HG03342 (cell line): Measurements from ENCODE around the gene ZMAT3.

Source experiments
- ATAC-seq: cut with Tn5 transposase; IDR thresholded peaks from one replicate; pipeline ENCODE4 v1.9.1; 2021; ENCODE audit warnings: mild to moderate bottlenecking, moderate library complexity; ENCODE audit not compliant: unreplicated experiment

ZMAT3 gene

DNA sequence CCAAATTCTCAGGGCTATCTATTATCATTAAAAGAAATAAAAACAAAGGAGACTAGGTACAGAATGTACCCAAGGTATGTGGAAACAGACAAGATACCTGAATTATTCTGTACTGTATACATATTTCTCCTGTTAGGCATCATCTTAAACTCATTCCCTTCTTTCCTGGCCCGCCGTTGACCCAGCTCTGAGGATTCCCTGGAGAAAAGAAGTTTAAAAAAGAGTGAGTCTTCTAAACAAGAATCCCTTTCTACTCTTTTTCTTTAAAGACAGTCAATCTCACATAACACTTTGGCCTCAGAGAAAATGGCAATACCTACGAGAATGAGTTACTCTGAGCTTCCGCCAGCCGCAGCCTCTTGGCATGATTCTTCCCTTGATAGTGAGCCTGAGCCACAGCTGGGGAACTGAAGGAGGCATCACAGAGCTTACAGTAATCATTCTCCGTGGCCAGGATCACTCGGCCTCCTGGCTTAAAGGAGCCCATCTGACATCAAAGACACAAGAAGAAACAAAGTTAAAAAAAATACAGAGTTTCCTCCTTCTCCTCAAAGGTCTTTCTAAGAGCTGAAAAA is 44.2 kb downstream of the ZMAT3 start:
- ATAC-seq = no peak

DNA sequence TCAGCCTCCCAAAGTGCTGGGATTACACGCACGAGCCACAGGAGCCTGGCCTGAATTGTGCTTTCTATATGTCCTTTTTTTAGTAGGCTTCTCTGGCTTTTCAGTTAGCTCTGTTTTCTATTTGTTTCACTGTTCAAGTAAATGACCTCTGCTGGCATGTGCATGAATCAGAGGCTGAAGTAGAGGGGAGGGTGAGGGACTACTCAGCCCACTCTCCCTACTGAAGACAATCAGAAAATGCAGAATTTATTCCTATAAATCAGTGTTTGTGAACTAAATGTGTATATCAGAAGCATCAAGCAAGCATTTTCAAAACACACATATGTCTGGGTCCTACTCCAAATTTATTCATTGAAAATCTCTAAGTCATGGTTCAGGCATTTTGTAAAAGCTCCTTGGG is 45.0 kb downstream of the ZMAT3 start:
- ATAC-seq = no peak

DNA sequence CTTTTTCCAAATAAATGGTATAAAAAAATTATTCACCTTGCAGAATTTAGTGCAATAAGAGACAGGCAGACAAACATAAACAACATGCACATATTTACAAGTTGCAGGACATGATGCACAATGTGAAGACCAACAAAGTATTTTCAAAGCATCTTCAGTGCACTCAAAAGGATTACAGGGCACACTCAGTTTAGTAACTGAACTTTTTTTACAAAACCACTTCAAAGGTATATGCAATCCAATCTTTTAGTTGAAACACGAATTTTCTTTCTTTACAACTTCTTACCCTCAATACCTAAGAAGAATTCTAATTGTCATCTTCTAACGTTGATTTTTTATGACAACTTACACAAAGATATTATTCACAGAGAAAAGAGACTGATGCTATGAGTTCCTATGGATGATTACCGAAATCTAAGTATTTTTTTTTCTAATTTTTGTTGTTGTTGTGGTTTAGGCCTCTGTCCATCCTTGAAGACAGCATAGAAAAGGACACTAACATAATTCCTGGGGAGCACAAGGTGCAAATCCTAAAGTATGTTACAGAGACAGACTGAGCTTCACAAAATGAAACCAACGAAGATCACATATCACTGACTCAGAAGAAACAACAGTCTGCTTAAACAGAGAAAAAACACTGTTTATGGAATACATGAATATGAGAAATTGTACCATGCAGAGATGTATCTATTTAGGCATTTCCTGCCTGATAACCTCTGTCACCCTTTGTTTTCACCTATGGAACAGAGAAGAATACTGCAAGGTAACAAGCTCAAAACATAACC is 50.3 kb downstream of the ZMAT3 start:
- no peak for ATAC-seq

DNA sequence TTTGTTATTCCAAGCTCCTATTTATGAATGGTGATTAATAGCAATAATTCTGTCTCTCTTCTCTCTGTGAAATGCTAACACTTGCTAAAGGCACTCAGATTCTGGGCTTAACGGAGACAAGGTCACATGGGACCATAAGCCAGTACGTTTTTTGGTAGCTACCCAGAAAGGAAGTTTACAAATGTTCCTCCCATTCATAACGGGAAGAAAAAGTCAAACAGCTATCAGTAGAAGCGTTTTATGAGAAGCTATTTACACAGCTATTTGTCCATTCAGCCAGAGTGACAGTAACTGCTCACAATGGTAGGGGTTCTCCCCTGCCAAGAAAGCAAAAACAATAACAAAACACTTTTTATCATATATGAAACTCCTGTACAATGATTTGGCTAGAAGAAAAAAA is 51.5 kb downstream of the ZMAT3 start:
- ATAC-seq = no peak

DNA sequence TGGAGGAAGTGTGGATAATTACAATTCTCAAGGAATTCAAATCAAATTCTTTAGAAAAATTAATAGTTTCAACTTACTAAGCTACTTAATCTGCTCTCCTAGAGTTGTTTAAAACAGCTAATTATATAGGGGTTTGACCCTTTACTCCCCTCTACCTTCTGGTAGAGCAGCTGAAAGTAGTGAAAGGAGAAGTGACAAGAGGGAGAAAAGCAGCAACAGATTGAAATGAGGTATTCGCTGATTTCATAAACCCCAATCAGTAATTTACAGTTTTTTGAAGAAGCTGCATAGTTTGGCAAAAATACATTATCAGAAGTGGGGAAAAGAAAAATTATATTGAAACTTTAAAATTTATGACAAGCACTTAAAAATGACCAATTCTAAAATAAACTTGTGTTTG is 52.8 kb downstream of the ZMAT3 start:
- no peak for ATAC-seq

DNA sequence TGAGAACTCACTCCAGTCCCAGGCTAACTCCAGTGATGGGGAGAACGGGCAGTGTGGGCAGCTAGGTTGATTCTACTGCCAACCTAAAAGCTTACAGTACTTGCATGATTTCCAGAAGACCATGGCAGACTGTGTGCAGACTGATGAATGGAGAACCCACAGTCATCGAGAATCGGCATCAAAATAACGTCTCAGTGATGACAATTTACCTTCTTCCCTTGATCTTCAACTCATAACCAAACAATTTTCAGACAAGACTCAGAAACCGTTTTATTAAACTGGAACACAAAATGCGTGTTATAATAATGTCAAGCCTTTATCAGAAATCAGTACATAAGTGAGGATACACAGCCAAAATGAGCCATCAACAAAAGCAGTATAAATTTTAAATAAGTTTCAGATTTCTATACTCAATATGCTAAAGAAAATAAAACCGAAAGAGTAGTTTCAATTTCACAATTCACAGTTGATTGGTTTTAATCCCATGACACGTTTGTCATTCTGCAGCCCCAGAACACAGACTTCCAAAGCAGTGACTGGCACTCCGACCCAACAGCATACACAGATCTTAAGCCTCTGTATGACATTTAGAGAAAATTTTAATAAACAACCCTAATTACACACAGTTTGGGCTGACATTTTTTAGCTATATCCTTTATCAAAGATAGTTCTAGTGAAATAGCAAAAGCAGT is 54.5 kb downstream of the ZMAT3 start:
- peak; percentile 70 for ATAC-seq

DNA sequence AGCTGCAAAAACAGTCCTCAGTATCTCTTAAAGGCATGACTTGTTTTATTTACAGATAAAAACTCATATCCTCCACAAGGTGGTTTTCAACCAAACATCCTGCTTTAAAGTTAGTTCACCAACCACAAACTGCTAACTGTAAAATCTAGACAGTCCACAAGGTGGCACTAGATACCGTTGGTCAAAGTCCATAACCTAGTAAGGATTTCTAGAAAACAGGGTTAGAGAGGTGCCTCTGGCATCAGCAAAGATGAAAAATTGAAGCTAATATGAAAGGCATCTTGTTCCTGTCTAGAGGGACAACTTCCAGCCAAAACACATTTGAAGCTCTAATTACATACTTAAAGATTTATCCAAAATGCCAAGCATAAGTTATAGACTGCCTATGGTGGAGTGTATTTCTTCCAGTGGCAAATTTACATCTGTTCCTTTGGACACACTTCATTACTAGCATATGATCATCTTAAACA is 56.0 kb downstream of the ZMAT3 start:
- peak; percentile 63 for ATAC-seq

DNA sequence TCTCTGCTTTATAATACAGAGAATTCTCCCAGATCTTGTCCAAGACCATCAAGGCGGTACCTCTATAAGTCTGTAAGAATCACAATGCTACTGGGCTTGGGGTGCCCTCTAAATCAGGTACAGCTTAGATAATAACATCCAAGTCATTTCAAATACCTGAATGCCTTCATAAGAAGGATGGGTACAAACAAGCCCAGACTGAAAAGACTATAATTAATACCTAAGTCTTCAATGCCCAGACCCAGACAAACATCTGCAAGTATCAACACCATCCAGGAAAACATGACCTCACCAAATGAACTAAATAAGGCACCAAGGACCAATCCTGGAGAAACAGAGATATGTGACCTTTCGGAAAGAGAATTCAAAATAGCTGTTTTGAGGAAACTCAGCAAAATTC is 65.9 kb downstream of the ZMAT3 start:
- ATAC-seq = no peak

DNA sequence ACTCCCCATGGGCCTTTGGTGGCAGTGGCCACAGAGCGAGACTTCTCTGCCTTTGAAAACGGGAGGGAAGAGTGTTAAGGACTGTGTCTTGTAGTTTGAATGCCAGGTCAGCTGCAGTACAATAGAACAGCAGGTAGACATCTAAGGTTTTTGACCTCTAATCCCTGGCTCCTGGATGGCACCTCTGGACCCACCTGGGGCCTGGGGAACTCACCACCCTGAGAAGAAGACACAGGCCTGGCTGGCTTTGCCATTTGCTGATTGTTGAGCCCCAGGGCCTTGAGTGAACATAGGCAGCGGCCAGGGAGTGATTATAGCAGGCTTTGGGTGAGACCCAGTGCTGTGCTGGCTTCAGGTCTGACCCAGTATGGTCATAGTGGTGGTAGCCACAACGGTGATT is 66.4 kb downstream of the ZMAT3 start:
- no peak for ATAC-seq

DNA sequence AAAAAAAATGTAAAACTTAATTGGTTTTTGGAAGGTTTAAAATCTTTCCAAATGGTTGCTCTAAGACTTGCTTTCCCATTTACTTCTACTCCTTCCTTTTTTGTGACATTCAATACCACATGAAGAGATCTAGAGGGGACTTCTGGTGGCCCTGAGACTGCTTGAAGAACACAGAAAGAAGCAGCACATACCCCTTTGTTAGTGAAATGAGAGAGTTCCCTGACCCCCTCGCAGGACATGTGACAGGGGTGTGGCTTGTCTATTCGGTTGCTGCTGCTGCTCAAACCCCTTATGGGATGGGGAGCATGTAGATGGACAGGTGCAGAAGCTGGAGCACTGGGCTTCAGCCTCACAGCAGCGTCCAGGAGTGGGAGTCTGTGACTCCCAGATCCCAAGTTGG is 71.0 kb downstream of the ZMAT3 start:
- ATAC-seq = no peak

DNA sequence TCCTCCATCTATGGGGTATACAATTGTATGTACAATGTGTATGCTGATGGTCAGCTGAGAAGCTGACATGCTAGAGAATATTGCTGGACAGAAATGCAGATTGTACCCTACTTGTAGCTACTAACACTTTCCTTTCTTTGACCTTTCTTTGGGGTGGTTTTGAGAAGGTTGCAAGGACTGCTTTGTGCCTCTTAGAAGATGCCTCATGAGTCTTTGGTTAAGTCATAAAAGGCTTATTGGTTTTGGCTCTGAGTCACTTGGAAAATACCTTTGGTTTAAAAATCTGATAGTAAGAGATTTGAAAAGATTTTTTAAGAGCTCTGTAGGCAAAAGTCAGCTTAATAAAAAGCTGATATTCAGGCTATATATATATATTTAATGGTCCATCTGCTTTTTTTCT is 71.5 kb downstream of the ZMAT3 start:
- ATAC-seq = peak; percentile 72

DNA sequence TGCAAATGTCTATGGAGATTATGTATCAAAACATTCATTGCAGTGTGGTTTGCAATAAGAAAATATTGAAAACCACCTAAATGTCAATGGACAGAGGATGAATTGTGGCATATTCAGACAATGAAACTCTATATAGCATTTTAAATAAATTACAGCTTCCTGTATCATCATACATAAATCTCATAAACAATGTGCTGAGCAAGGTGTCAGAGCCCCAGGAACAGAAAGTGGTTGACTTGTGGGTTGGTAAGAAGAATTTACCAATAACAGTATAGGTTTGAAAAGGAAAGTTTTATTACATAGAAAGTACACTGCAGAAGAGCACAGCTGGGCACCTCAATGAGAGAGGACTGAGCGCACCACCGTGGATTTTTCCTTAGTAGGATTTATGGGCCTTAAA is 75.2 kb downstream of the ZMAT3 start:
- ATAC-seq = no peak

DNA sequence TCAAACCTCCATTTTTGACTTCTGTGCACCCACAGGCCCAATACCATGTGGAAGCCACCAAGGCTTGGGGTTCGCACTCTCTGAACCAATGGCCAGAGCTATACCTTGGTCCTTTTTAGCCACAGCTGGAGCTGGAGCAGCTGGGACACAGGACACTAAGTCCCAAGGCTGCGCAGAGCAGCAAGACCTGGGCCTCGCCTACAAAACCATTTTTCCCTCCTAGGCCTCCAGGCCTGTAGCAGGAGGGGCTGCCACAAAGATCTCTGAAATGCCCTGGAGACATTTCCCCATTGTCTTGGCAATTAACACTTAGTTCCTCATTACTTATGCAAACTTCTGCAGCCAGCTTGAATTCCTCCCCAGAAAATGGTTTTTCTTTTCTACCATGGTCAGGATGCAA is 81.3 kb downstream of the ZMAT3 start:
- ATAC-seq = no peak

DNA sequence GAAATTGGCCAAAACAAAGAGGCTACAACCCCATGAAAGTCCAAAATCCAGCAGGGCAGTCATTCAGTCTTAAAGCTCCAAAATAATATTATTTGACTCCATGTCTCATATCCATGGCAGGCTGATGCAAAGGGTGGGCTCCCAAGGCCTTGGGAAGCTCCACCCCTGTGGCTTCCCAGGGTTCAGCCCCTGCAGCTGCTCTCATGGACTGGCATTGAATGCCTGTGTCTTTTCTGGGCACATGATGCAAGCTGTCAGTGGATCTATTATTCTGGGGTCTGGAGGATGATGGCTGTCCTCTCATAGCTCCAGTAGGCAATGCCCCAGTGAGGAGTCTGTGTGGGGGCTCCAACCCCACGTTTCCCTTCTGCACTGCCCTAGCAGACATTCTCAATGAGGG is 81.8 kb downstream of the ZMAT3 start:
- ATAC-seq = no peak

DNA sequence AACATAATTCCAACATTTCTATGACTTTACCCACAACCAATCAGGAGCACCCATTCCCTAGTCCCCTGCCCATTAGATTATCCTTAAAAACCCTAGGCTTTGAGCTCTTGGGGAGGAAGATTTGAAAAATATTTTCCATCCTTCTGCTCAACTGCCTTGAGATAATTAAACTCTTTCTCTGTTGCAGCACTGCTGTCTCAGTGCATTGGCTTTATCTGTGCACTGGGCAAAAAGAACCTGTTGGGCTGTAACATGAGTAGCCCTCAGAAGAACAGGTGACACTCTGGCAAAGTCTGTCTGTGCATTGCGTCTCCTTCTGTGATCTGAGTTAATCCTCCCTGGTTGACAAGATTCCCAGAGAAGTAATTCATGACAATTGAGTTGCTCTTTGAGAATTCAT is 83.9 kb downstream of the ZMAT3 start:
- no peak for ATAC-seq

DNA sequence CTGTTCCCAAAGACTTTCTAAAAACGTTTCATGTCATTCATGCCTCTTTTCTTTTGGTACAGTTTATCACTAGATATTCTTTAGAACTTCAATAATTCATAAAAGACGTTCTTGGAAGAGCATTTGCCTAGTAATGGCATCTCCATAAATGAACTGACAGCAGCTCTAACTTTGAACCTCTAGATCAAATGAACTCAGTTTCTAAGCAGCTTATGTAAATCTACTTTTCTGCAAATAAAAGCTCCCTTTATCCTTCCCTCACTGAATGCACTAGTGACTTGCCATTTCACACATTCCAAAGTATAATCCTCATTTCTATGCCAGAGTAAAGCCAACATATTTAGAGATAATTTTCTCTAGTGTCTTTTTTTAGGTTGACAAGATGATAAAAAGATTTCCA is 85.2 kb downstream of the ZMAT3 start:
- no peak for ATAC-seq

DNA sequence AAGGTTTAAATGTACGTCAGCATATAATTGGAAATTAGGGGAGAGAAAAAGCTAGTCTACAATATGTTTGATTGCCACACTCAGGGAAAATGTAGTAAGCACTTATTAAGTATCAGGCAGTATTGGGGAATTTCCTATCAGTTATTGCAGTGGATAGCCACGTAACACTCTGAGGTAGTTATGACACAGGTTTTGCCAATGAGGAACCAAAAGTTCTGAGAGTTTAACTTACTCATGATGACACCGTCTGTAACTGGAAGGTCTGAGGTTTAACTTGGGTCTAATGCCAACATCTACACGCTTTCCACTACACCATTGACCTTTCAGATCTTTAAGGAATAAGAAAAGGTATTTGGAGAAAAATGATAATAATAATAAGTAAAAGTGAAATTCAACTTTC is 89.5 kb downstream of the ZMAT3 start:
- ATAC-seq = peak; percentile 89

DNA sequence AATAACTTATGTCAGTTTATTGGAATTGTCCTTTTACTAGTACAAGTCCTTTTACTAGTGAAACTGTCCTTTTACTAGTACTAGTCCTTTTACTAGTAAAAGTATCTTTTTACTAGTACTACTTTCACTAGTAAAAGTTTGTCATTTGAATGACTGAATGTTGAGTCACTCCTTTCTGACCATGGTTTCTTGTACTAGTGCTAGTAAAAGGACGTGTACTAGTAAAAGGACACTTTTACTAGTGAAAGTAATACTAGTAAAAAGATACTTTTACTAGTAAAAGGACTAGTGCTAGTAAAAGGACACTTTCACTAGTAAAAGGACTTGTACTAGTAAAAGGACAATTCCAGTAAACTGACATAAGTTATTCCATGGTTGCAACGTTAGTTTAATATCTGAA is 96.3 kb downstream of the ZMAT3 start:
- no peak for ATAC-seq

DNA sequence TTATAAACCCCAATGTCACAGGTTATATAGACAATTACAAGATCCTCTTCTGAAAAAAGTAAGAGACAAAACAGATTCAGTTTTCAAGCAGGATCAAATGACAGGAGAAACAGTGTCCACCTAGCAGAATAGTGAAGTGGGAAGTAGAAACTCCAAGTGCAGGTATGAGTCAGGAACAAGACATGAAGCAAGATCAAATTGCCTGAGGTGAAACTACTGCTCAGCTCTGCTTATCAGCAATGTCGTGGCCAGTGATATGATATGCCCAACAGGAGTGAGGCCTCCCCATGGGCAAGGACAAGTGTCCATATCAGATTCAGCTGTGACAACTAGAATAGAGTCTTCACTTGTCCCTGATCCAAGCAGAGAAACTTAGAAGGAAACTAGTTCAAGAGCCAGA is 100.0 kb downstream of the ZMAT3 start:
- no peak for ATAC-seq

DNA sequence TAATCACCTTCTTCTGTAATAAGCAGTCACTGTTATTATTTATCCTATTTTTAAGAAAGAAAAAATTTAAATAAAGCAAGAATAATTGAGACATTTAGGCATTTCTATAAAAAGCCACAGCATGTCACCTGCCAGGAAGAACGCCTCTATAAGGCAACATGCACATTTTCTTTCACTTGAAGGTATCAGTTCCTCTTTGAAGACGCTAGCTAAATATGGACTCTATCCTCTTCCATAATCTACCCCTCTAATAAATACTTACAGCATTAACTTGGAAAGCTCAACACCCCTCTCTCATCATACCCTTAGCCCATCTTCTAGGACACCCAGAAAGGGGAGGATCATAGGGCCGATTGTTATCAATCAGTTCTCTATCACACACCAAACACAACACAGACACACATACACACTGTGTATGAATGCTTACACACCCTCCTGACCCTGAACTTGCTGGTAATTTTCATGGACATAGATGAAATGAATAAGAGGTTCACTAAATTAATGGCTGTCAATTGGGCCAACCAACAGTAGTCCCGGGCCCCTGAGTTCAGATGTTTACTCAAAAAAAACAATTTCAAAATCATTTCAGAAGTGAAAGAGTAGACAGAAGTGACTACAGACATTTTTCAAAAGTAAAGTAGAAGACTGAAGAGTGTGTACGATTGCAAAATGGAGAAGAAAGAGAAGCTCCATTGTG is 102.5 kb downstream of the ZMAT3 start:
- peak; percentile 90 for ATAC-seq
